Superior temporal gyrus (tissue), 1 donor: ENCODE results near the gene CDH23.
A peak's percentile ranks its signal among the peaks of the same experiment; 100 is the strongest.

ENCODE experiments used
- DNase-seq: peaks from one replicate; pipeline ENCODE4 v3.0.0-alpha.2; 2016; ENCODE audit errors: extremely low spot score

The CDH23 gene

GRCh38 chr10:71603754-71604153 lies 207.0 kb downstream of the CDH23 start:
- no peak for DNase-seq

- DNase-seq, result no peak
Measured at GRCh38 chr10:71604324-71605018, 207.8 kb downstream of the CDH23 start.

GRCh38 chr10:71605263-71605962 lies 208.7 kb downstream of the CDH23 start:
- no peak for DNase-seq

DNA sequence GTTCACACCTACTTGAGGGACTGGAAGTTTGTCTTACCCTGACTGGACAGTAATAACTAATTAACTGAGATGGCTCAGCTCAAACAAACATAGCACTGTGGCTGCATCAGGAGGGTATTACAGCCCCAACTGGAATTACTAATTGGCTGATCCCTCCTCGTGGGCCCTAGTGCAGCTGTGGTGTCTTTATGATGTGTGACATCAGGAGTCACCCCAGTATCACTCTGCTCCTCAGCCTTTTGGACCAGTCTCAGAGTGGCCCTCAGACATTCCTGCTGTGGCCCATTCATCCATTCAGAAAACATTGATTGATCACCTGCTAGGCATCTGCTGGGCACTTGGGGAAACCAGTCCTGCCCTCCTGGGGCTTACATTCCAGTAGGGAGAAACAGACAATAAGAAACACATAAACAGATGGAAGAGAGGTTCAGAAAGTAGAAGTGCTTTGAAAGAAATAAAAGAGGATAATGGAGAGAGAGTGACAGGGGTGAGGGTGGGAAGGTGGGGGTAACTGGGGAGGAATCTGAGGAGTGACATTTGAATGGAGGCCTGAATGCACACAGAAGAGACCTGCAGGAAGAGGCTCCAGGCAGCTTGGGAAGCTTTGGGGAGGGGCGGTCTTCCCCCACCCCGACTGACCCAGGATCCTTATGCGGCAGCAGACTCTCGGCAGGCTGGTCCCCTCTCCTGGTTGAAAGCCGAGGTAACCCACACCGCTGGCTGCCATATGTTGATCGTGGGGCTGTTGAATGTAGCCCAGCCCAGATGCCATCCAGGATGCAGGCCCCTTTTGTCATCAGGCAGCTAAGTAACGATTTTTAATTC lies 209.7 kb downstream of the CDH23 start:
- no peak for DNase-seq

GRCh38 chr10:71607082-71607443 lies 210.3 kb downstream of the CDH23 start:
- DNase-seq, result no peak

DNA sequence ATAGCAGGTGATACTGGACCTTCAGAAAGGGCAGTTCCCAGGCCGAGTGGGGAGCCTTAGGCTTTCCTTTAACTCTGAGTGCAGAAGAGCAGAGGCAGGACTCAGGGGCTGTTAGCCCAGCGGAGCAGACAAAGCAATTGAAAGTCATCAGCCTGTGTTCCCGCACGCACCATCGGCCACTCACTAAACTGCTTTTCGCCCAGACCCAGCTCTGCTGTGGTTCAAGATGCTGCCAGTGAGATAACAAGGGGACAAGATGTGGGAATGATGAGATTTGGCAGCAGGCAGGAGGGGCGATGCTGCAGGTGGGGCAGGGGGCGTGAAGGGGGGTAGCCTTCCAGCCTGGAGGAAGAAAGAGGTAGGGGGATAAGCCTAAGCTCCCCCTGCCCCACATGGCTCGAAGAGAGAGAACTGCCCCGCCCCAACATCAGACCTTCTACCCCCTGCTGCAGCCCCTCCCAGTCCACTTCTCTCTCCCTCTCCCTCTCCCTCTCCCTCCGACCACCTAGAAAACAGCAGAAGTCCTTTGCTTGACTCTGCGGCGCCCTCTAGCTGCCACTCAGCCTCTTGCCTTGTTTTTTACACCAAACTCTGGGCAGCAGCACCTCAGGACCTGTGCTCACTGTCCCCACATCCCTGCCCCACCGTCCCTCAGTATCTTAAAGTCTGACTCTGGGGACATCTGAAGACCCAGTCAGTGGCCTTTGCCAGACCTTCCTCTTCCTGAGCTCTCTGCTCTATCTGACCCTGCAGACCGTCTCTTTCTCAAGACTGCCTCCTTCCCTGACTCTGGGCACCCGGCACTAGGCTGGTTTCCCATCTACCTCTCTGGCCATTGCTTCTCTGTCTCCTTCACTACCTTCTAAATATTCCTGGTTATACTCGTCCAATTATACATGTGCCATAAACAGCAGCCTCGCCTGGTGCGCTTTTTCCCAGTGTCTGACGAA lies 212.4 kb downstream of the CDH23 start:
- DNase-seq, result peak; percentile 88

- DNase-seq, result no peak
Measured at GRCh38 chr10:71610651-71611050, 213.9 kb downstream of the CDH23 start.

- DNase-seq, result peak; percentile 41
Measured at GRCh38 chr10:71611131-71611530, 214.4 kb downstream of the CDH23 start.

GRCh38 chr10:71611709-71612422 lies 215.1 kb downstream of the CDH23 start:
- no peak for DNase-seq

DNA sequence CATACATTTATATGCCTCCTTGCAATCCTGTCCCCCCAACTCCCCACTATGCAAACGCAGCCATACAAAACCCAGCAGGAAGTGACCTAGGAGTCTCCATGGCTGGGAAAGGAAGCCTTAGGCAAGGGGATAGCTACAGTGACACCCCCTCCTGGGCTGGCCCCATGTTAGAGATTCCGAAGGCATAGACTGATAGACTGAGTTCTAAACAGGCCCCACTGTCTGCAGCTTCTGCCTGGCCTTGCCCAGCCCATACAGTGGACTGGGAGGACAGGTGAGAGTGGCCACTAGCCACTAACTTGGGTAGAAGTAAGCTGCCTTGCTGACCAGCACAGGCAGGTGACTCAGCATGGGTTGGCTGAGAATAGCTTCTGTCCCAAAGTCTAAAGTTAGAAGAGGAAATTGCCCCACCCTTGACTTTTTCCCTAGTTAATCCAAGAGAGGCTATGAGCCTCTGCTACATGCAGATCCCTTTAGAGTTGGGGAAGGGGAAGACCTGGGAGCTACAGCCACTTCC lies 216.6 kb downstream of the CDH23 start:
- no peak for DNase-seq

- DNase-seq, result no peak
Measured at GRCh38 chr10:71613877-71614276, 217.2 kb downstream of the CDH23 start.

DNA sequence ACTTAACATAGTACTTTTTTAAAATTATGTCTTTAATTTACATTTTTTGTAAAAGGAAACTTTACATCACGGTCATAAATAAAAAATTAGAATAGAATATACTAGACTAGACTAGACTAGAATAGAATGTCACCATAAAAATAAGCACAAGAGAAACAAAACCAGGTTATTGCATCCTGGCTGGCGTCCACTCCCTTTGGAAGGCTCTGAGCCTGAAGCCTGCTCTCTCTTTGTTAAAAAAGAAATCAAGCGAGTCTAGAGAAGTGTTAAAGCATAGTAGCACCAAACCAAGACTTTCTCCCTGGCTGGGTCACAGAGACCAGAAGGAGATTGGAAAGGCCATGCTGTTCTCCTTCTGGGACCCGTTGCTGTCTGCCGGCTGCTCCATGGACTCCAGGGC lies 218.2 kb downstream of the CDH23 start:
- DNase-seq, result no peak

DNA sequence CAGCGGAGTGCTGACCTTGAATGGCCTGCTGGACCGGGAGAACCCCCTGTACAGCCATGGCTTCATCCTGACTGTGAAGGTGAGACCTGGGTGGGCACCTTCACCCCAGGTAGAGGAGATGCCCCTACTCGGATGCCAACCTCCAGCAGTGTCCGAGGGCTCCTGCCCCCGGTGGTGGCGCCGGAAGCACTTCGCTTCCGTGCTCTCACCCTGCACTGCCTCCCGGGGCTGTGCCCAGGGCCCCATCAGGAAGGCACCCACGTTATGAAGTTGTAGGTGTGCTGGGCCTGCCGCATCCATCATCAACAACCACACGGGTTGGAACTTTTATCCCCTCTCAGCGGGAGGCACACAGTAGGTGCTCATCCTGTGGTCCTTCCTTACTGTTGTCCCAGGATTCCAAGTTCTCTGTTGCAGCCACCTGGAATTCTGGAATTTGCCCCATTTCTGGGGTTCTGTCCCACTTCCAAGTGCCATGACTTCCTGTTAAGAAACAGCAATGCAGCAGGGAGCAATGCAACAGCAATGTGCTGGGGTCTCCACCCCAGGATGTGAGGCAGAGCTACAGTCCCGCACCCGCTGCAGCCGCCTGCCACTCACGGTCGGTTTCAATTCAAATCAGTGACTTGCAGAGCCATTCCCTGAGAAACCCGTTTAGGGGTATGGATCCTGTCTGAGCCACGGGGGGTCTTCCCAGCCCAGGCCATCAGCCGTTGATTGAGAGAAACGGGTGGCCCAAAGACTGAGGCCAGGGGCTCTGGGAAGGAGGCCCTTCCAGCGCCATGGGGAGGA lies 219.0 kb downstream of the CDH23 start:
- no peak for DNase-seq

GRCh38 chr10:71616817-71617654 lies 220.3 kb downstream of the CDH23 start:
- DNase-seq, result no peak

- no peak for DNase-seq
Measured at GRCh38 chr10:71618176-71618575, 221.5 kb downstream of the CDH23 start.

GRCh38 chr10:71618598-71618997 lies 221.9 kb downstream of the CDH23 start:
- DNase-seq, result no peak

DNA sequence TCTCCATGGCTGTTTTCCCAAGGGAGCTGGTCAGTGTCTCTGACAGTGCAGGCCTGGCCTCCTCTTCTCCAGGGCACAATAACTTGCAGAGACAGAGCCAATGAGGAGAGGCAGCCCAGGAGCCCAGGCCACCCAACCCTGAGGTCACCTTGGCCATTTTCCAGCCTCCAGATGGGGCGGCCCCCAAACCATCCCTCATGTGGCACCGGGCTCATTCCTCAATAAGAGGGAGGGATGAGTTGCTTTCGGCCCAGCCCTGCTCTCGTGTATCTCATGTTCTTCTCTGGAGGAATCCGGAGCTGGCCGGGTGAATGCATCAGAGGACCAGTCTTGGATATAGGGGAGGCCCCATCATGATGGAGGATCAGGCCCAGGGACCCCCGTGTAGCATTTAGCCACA lies 223.9 kb downstream of the CDH23 start:
- no peak for DNase-seq

GRCh38 chr10:71621231-71622153 lies 224.8 kb downstream of the CDH23 start:
- peak; percentile 71 for DNase-seq
